ENCODE results near the gene WNT16.
A peak's percentile ranks its signal among the peaks of the same experiment; 100 is the strongest.
"Not testable (repeated sequence)": the region's sequence is repeated elsewhere in the genome, so short reads cannot be mapped to it uniquely, and the experiment has no call there.

Gene WNT16

DNA sequence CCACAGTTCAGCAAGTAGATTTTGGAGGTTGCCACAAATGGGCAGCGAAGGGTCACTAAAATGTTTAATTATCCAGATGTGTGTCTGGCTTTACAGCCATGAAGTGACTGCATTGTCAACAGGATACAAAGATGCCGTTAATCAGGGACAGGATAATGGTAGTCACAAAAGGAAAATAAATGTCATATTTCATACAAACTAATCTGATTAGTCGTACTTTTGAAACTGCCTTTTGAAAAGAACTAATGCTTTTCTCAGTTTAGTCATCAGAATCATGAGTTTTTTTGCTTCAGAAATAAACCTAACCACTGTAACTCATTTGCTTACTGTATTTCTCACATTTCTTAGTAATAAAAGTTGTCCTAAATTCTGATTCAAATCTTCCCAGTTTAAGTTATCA is 22.2 kb upstream of the WNT16 start:
- DNase-seq = peak; percentile 32

DNA sequence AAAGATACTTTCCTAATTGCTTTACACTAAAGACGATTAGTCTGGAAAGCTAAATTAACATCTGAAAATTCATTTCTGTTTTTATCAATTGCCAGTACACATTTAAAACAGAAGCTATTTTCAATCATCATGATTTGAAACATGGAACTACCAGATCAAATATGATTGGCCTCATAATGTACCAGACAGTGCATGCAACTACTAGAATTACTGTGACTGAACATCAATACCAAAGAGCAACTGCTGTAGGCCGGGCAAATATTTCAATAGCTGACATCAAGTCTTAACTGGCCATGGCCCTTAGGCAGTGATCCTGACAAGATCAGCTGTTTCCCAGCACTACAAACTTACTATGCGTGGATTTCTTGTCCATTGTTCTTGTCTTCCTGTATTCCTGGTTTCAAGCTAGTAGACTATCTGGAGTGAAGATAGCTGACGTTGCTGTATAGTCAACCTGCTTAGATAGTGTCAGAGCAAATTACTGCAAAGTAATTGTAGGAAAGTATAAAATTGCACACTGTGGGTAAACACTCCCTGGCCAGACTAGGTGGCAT is 21.7 kb upstream of the WNT16 start:
- peak; percentile 35 for DNase-seq

GRCh38 chr7:121313220-121313792 is 15.5 kb upstream of the WNT16 start:
- no peak for DNase-seq

- peak; percentile 100 for DNase-seq
Measured at GRCh38 chr7:121313793-121314676, 14.8 kb upstream of the WNT16 start.

- not testable (repeated sequence) for DNase-seq
Measured at GRCh38 chr7:121315170-121315569, 13.6 kb upstream of the WNT16 start.

- DNase-seq = peak; percentile 96
Measured at GRCh38 chr7:121322460-121322859, 6.3 kb upstream of the WNT16 start.

GRCh38 chr7:121323515-121324302 is 5.1 kb upstream of the WNT16 start:
- peak; percentile 55 for DNase-seq

DNA sequence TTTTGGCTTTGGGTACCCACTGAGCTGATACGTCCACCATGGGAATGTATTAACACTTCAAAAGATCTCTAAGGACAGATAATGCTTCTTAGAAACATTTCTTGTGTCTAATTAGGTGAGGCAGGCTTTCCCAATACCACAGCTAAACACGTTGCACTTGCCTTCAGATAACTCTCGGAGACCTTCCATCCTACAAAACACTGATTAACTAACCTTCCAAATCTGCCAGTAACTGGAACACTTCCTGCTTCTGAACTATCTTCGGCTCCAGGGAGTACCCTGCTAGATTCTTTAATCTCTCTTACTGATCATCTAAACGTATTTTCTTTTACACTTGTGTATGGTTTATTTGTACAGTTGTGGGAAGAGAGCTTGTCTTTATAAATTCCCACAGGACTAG is 1.1 kb upstream of the WNT16 start:
- DNase-seq = no peak

DNA sequence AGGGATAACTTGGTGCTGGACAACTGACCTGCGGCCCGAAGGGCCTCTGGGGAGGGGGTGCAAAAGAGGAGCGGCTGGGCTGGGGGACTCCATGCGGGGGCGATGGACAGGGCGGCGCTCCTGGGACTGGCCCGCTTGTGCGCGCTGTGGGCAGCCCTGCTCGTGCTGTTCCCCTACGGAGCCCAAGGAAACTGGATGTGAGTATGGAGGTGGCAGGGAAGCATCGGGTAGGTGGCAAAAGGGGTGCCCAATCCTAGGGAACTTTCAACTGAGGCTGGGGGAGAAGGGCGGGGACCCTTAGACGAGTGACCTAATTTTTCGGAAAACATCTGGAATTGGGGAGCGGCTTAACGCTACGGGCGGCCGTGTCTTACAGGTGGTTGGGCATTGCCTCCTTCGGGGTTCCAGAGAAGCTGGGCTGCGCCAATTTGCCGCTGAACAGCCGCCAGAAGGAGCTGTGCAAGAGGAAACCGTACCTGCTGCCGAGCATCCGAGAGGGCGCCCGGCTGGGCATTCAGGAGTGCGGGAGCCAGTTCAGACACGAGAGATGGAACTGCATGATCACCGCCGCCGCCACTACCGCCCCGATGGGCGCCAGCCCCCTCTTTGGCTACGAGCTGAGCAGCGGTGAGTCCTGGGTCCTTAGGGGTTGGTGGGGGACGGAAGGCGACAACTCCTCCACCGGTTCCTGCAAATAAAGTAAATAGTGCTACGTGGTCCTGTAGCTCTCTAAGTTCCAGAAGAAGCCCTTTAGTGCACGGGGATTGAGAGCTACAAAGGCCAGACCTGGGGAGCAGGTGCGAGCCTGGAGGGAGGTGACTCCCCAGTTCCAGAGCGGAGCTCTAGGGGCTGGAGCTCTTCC is 622 bp downstream of the WNT16 start:
- peak; percentile 87 for DNase-seq

DNA sequence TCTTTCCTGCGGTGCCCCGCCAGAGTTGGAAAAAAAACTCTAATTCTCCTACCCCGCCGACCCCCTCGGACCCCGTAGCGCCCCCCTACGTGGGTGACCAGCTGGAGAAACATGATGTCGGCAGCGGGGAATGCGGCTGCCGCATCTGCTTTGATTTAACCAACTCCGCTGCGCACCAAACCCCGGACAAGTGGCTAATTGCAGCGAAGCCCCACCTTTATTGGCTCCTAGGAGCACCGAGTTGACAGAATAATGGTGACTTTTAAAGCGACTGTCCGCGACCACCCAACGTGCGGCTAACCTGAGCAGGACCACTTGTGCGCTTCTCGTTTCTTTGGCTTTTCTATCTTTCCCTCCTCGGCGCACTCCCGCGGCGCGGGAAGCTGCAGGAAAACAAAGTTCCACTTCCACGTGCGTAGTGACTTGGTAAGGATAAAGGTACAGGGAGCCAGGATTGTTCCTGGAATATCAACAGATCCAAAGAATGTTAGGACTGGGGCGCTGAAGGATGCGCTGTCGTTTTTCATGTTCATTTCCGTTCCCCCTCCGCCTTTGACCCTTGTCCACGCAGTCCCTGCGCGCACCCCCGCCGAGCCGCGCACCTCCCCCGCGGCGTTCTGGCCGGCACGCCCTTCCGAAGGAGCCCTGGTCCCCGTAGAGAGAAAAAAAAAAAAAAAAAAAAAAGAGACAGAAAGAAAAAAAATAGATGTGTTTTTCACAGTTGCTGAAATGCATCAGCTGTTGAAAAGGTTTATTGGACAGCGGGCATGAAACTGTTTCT is 1.4 kb downstream of the WNT16 start:
- DNase-seq = peak; percentile 90

- DNase-seq = peak; percentile 42
Measured at GRCh38 chr7:121331048-121331447, 2.2 kb downstream of the WNT16 start.

GRCh38 chr7:121331574-121331973 is 2.8 kb downstream of the WNT16 start:
- DNase-seq = peak; percentile 71

DNA sequence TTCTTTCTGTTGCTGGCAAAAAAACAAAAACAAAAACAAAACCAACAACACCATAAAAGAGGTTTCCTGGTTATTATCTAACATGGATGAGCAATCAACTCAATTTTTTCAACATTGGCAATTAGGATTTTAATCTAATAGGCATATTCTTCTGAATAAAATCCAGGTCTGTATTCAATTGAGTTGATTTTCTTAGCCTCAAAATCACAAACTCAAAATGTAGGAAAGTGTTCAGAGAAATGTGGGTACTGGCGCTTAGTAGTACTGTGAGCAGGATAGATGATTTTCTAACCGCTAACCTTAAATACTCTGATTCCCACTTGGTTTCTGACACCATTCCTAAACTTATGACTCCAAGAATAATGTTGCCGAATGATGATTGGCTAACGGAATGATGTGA is 5.6 kb downstream of the WNT16 start:
- no peak for DNase-seq

DNA sequence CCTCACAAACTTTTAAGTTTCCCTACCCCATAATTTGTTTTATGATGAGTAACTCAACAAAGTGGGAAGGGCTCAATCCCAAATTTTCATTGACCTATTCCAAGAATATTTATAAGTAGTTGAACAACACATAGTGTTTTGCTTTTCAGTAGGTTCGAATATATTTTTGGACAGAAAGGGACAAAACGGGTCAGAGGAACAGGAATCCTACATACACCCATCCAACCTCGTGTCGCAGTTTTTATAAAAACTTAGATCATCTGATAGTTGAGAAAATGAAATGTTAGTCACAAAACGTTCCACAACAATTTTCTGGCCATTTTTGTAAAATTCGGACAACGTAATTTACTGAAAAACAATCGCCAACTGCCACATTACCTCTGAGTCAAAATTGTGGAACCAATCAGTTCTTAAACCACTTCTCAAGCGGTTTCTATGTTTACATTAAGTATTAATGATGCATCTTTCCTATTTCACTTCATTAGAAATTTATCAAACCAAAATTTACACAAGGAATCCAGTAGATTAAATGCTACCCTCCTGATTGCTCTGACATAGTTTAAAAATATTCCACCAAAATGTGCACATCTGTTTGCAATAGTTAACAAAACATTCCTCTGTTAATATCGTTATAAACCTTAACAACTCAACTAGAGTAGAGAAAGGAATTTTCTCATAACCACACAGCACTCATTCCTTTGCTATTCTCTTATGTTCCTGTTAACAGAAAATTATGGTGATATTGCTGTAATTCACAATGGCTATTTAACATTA is 6.3 kb downstream of the WNT16 start:
- no peak for DNase-seq

DNA sequence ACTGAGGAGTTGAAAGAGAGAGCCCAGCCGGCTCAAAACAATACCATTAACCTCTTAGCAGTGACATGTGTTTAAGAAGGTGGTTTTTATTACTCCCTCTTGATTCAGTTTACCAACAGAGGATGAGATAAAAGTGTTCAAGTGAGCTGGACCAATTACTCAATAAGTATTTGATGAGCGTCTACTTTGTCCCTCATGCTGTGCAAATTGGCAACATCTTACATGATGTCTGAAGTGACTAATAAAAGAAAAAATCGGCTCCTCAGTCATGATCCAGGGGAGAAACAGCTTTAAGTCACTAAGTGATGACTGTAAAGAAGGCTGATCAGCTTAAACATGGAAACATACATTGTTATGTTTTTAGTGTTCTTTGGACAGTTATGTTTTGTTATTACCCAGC is 7.8 kb downstream of the WNT16 start:
- peak; percentile 71 for DNase-seq

GRCh38 chr7:121337398-121337797 is 8.6 kb downstream of the WNT16 start:
- peak; percentile 84 for DNase-seq

DNA sequence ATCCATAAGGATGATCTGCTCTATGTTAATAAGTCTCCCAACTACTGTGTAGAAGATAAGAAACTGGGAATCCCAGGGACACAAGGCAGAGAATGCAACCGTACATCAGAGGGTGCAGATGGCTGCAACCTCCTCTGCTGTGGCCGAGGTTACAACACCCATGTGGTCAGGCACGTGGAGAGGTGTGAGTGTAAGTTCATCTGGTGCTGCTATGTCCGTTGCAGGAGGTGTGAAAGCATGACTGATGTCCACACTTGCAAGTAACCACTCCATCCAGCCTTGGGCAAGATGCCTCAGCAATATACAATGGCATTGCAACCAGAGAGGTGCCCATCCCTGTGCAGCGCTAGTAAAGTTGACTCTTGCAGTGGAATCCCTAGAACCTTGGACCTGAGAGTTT is 10.3 kb downstream of the WNT16 start:
- no peak for DNase-seq

DNA sequence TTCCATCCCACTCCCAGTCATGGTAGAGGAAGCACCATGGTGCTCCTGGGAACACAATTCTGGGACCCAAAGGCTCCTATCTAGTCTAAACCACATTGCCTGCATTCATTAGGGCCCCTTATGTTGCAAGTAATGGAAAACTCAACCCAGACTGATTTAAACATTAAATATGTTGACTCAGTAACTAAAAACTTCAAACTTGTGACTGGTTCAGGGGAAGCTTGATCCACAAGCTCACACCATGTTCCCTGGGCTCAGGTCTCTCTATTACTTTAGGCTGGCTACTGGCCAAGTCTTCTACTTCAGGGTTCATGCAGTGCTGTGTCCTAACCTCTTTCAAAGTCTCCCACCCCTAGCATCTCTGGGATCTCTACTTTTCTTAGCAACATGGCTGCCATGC is 13.1 kb downstream of the WNT16 start:
- DNase-seq = peak; percentile 49

DNA sequence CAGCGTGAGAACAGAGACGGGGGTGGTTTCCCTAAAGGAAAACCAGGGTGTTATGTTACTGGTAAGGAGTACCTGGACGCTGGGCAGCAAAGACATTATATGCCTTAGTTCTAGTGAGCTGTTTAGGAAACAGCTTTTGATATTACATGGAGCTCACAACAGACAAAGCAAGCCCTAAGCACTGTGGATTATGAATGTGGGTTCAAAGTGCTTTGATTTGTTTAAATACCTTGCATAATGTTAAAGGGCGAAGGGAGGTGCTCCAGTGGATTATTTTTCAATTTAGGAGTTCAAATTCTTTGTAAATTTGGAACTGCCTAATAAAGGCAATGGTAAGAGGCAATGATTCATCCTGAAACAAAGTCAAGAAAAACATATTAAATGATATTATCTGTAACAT is 13.8 kb downstream of the WNT16 start:
- no peak for DNase-seq

- DNase-seq = no peak
Measured at GRCh38 chr7:121343302-121343701, 14.5 kb downstream of the WNT16 start.

DNA sequence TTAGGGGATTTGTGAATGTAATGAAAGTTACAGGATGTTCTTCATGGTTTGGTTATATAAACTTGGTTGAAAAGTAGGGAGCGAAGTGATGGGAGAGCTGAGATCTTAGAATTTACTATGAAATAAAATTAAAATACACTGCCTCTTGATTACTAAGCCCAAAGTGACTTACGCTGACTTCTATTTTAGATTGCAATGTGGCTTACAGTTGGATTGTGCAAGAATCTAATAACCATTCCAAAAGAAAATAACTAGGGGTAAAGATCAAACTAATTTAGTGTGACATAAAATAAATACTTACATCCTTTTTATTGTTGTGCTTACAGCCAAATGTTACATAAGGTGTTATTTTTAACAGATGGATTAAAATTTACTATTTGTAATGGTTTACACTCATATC is 15.3 kb downstream of the WNT16 start:
- DNase-seq = no peak
